Measurements from ENCODE around the gene DSG2.

DSG2 gene

DNA sequence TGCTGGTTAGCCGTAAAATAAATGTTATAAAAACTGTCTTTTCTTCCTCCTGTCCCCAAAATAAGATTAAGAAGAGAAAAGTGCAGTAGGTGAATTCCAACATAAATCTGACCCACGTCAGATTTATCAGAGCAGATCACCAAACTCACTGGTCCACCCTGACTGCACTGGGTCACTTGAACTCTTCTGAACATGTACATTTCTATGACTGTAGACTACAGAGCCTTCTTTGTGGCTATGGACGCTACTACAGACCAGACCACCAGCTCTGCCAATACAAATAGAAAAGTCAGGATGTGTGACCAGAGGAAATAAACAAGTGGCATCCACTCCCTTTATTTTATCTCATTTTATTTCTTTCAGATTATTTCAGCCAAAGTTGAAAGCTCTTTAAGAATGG, 11.6 kb downstream of the DSG2 start:
- H3K4me3 ChIP-seq (ENCODE audit: low read depth, low read length): no peak overlapping the region
- TF ChIP-seq, protein P1, sequence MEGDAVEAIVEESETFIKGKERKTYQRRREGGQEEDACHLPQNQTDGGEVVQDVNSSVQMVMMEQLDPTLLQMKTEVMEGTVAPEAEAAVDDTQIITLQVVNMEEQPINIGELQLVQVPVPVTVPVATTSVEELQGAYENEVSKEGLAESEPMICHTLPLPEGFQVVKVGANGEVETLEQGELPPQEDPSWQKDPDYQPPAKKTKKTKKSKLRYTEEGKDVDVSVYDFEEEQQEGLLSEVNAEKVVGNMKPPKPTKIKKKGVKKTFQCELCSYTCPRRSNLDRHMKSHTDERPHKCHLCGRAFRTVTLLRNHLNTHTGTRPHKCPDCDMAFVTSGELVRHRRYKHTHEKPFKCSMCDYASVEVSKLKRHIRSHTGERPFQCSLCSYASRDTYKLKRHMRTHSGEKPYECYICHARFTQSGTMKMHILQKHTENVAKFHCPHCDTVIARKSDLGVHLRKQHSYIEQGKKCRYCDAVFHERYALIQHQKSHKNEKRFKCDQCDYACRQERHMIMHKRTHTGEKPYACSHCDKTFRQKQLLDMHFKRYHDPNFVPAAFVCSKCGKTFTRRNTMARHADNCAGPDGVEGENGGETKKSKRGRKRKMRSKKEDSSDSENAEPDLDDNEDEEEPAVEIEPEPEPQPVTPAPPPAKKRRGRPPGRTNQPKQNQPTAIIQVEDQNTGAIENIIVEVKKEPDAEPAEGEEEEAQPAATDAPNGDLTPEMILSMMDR (IDR thresholded peaks at IDR 0.05; ENCODE audit: low read depth, low read length): no peak

DNA sequence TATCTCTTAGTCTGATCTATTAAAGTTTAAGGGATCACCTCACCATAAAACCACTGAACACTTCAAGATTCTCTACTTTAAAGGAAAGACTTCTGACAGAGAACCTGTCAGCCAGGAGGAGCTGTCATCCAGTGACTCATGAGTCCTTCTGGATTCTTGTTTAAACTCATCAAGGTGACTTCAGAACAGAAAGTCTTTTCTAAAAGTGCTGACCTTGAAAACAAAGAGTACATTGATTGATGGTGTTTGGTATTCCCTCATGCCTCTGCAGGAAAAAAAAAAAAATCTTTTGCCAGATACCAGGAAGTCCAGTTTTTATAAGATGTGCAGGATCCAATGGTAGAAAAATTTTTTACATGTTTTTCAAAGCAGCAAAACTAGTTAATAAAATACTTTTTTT, 12.3 kb downstream of the DSG2 start:
- TF ChIP-seq, protein P1 (IDR thresholded peaks at IDR 0.05; ENCODE audit: low read depth, low read length): no peak
- no peak overlapping the region for H3K4me3 ChIP-seq (ENCODE audit: low read depth, low read length)

DNA sequence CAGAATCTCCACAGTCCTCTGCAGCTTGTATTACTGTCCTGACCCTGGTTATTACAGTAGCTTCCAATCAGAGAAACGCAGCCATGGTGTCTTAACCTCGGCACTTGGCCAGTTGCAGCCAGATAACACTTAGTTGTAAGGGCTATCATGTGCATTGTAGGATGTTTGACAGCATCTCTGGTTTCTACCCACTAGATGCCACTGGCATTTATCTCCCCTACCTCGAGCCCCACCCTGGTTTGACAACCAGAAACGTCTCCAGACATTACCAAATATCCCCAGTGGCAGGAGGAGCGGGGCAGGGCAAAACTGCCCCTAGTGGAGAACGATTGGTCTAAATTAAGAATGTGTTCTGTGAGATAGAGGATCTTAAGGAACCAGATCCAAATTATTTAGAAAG, 13.1 kb downstream of the DSG2 start:
- no peak overlapping the region for H3K4me3 ChIP-seq (ENCODE audit: low read depth, low read length)
- TF ChIP-seq, protein P1 (IDR thresholded peaks at IDR 0.05; ENCODE audit: low read depth, low read length): no peak

DNA sequence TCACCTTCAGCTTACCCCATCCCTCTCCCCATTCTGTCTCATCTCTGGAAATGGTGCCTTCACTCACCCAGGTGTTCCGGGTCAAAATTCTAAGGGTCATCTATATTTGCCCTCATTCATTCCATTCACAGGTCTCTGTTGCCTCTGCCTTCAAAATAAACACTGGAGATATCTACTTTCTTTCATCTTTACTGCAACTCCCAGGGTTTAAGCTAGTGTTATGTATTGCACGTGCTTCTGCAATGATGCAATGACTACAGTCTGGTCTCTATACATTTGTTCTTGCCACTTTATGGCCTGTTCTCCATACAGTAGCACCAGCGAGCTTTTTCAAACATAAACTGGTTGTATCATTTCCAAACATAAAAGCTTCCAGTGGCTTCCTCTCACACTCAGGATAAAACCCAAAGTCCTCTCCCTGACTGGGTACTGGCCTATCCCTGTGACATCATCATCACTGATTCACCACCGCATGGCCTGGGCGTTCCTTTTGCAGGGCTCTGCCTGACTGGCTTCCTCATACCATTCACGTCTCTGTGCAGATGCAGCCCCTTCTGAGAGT, 14.3 kb downstream of the DSG2 start:
- TF ChIP-seq, protein P1 (IDR thresholded peaks at IDR 0.05; ENCODE audit: low read depth, low read length): no peak
- no peak overlapping the region for H3K4me3 ChIP-seq (ENCODE audit: low read depth, low read length)

DNA sequence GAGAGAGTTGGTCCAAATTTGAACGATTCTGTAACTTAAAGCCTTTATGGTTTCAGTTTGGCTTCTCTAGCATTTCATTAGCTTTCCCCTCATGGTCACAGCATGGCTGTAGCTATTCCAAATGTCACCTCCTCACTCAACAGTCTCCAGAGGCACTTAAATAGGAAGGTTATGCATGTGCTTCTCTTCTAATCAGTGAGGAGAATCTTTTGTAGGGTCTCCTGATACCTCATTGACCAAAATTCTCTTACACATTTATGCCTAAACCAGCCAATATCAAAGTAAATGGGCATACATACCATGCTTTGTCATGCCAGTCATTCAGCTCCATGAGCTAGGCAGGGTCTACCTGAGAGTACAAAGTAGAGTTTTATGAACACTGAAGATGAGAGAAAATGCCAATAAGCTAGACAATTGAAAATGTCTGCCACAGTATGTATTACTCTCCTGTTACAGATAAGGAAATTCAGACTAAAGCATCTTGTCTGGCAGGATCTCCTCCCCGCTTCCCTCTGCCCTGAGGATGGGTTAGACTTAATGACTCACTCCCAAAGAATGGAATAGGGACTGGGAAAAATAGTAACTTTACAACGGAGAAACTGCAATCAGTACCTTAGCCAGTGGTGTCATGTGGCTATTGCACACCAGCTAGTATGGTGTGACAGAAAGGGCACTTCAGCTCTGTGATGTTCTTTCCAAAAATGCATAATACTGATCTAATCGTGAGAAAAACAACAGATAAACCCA, 15.4 kb downstream of the DSG2 start:
- no peak overlapping the region for H3K4me3 ChIP-seq (ENCODE audit: low read depth, low read length)
- TF ChIP-seq, protein P1 (IDR thresholded peaks at IDR 0.05; ENCODE audit: low read depth, low read length): no peak

DNA sequence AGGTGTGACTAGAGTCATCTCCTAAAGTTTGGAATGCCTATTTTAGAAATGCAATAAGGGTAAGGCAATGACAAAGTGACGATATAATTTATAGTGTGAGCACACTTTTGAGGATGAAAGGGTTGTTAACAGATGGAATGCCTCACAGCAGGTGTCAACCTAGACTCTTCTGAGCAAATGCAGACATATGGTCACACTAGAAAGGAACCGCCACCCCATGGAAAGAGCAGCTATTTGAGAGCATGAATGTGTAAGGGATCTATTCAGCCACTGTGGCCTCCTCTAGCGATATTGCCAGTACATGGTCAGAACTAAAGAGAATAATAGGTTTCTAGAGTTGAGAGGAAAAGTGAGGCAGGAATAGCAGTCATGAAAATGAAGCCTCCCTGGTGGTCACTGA, 18.5 kb downstream of the DSG2 start:
- H3K4me3 ChIP-seq (ENCODE audit: low read depth, low read length): no peak overlapping the region

DNA sequence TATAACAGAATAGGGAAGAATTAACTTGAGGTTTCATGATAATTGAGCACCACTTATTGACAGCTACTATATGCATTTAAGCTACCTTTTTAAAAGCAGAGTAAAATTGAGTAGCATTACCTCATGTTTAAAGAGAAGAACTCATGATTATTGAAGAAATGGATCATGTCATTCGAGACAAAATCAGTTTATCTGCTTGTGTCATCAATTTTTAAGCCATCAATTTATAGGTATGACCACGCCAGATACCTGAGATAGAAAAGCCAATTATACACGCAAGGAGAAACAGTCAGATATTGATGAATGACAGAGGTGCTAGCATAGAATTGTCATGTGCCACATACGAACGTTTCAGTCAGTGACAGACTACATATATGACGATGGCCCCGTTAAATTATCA, 28.4 kb downstream of the DSG2 start:
- H3K4me3 ChIP-seq (ENCODE audit: low read depth, low read length): no peak overlapping the region
- TF ChIP-seq, protein P1 (IDR thresholded peaks at IDR 0.05; ENCODE audit: low read depth, low read length): no peak

More for the DNA sequence above, 18.5 kb downstream of the DSG2 start:
- TF ChIP-seq, protein P1 (IDR thresholded peaks at IDR 0.05; ENCODE audit: low read depth, low read length): no peak

Measured in WI38 (cell line).